GM12892 (cell line): ENCODE data around the gene ARHGEF10L.

Source experiments
- POLR2A ChIP-seq: IDR thresholded peaks from 2 replicates; pipeline ENCODE4 v1.6.1; 2011; ENCODE audit warnings: low read depth, low read length, control low read depth
- POLR2AphosphoS5 ChIP-seq: IDR thresholded peaks from 2 replicates; pipeline ENCODE4 v1.6.1; 2011; ENCODE audit warnings: low read depth, low read length, control low read depth

DNA sequence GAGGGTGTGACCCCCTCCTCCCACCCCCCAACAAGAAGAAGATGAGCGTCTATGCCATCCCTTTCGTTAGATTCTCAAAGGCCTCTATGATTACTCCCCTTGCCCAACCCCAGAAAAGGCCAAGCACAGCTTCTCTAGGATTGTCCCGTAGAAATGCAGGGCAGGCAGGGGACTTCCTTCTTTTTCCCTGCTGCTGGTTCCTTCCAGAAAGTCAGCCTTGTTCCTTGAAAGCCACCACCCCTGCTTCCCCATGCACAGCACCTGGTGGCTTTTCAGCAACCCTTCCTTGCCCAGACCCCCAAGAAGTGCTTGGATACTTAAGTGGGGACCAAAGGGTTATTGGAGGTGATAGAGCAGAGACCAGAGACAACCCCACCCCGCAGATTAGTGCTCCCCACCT lies 75.1 kb downstream of the ARHGEF10L start:
- TF ChIP-seq POLR2A (no peak), POLR2AphosphoS5 (no peak)
